Thoracic aorta (tissue), 2 donors: ENCODE measurements around the gene SSR1. TPM values are rescaled to one million over a fixed set of nuclear protein-coding genes. Genes with fewer than 3 reads are reported as not detected.
"Not testable (repeated sequence)": the region's sequence is repeated elsewhere in the genome, so short reads cannot be mapped to it uniquely, and the experiment has no call there.

Experiments used
- ATAC-seq: fragments of 150-250 bp; one replicate; pipeline ENCODE4 v1.8.0; 2017; ENCODE audit warnings: low read depth; ENCODE audit not compliant: insufficient number of reproducible peaks, low FRiP score
- DNase-seq: peaks from one replicate; pipeline ENCODE4 v3.0.0-alpha.2; 2020; ENCODE audit warnings: low spot score
- H3K27ac ChIP-seq, 2 donors: fragments of 200-600 bp; sonication (generic); 1 replicate in 1 of 2; 2 replicates in 1 of 2; pipeline ENCODE4 v1.5.1; 2016; ENCODE audit warnings: mild to moderate bottlenecking in 2 of 2, moderate library complexity in 2 of 2
- H3K27me3 ChIP-seq: fragments of 200-600 bp; sonication (generic); replicated peaks from 2 replicates; pipeline ENCODE4 v1.6.0; 2016; ENCODE audit warnings: mild to moderate bottlenecking; ENCODE audit not compliant: insufficient read depth
- H3K36me3 ChIP-seq: fragments of 200-600 bp; sonication (generic); one replicate; pipeline ENCODE4 v1.5.1; 2016
- H3K4me1 ChIP-seq, 2 donors: fragments of 200-600 bp; sonication (generic); 1 replicate in 1 of 2; 2 replicates in 1 of 2; pipeline versions ENCODE4 v1.5.1 to v1.6.0; 2016; ENCODE audit warnings: low read depth in 2 of 2, mild to moderate bottlenecking in 1 of 2; ENCODE audit not compliant: control insufficient read depth in 1 of 2
- H3K4me3 ChIP-seq: fragments of 200-600 bp; sonication (generic); 2 replicates; pipeline ENCODE4 v1.5.1; 2016; ENCODE audit warnings: mild to moderate bottlenecking
- H3K9me3 ChIP-seq: fragments of 200-600 bp; sonication (generic); 2 replicates; pipeline ENCODE4 v1.5.1; 2016
- total RNA-seq, 2 donors: library from RNA; depleted of rRNA; stranded (reverse); fragments of >200 nt; gene quantifications; one replicate each; pipeline versions ENCODE4 v1.1.0 to v1.2.3, GENCODE V29; 2016
- TF ChIP-seq, protein P1 (sequence below): fragments of 200-600 bp; sonication (generic); IDR thresholded peaks from one replicate; pipeline ENCODE4 v1.5.1; 2019; ENCODE audit warnings: antibody characterized with exemption

SSR1 gene
- total RNA-seq, 2 donors from 2014 or later = 56.6 to 59.4 TPM

DNA sequence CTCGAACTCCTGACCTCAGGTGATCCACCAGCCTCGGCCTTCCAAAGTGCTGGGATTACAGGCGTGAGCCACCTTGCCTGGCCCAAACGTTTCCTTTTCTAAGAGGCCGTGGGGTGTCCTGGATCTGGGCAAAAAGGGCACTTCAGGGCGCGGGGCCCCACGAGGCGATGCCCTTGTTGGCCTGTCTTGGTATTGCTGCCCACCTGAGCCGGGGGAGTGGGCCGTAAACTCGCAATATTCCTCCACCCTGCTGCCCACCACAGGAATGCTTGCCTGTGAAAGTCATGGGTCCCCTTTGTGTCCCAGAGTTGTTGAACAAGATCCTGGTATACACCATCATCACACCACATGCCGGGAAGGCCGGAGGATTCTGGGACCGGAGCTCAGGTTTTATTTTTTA lies 49.0 kb downstream of the SSR1 start:
- H3K27me3 ChIP-seq = no peaks in the 10 kb centered on the region
- no peak for DNase-seq
- ATAC-seq = no peak
- H3K27ac ChIP-seq = no peak overlapping the region
- H3K36me3 ChIP-seq = no peaks in the 10 kb centered on the region
- H3K9me3 ChIP-seq = no peaks in the 10 kb centered on the region
- no peak overlapping the region for H3K4me3 ChIP-seq
- TF ChIP-seq, protein P1, sequence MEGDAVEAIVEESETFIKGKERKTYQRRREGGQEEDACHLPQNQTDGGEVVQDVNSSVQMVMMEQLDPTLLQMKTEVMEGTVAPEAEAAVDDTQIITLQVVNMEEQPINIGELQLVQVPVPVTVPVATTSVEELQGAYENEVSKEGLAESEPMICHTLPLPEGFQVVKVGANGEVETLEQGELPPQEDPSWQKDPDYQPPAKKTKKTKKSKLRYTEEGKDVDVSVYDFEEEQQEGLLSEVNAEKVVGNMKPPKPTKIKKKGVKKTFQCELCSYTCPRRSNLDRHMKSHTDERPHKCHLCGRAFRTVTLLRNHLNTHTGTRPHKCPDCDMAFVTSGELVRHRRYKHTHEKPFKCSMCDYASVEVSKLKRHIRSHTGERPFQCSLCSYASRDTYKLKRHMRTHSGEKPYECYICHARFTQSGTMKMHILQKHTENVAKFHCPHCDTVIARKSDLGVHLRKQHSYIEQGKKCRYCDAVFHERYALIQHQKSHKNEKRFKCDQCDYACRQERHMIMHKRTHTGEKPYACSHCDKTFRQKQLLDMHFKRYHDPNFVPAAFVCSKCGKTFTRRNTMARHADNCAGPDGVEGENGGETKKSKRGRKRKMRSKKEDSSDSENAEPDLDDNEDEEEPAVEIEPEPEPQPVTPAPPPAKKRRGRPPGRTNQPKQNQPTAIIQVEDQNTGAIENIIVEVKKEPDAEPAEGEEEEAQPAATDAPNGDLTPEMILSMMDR = no peak
- peaks cover 0 to 14% of the 10 kb centered on the region in 2 donors for H3K4me1 ChIP-seq

DNA sequence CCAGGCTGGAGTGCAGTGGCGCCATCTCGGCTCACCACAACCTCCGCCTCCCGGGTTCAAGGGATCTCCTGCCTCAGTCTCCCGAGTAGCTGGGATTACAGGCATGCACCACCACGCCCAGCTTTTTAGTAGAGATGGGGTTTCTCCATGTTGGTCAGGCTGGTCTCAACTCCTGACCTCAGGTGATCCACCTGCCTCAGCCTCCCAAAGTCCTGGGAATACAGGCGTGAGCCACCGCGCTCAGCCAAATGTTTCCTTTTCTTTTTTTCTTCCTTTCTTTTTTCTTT lies 49.5 kb downstream of the SSR1 start:
- H3K4me1 ChIP-seq = peaks cover 0 to 14% of the 10 kb centered on the region in 2 donors
- not testable (repeated sequence) for H3K9me3 ChIP-seq, ATAC-seq, DNase-seq, H3K36me3 ChIP-seq, H3K27ac ChIP-seq, H3K4me3 ChIP-seq, H3K27me3 ChIP-seq

DNA sequence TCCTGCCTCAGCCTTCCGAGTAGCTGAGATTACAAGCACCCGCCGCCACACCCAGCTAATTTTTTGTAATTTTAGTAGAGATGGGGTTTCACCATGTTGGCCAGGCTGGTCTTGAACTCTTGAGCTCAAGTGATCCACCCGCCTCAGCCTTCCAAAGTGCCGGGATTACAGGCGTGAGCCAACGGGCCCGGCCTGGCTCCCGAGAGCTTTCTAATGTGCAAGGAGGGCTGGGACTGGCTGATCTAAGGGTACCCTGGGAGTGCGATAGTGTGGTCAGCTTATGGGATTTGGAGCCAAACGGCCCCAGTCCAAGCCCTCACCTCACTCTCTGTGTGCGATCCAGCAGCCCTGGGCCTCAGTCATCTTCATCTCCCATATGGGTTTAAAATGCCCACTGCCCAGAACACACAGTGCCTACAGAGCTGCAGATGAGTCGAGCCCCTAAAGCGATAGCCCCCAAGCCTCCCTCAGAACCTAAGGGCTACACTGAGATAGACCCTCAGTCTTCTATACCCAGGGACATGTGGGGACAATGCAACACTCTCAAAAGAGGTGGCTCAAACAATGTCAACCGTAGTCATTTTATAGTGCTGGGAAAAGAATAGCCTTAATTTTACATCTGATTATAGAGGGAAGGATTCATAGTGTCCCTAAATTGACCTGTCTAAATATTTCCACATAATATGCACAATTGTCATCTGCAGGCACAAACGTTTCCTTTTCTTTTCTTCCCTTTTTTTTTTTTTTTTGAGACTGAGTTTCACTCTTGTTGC lies 50.1 kb downstream of the SSR1 start:
- TF ChIP-seq, protein P1 = no peak
- DNase-seq (no peak), ATAC-seq (no peak)
- H3K4me3 ChIP-seq = no peak overlapping the region
- no peaks in the 10 kb centered on the region for H3K36me3 ChIP-seq
- H3K4me1 ChIP-seq = peaks cover 0 to 14% of the 10 kb centered on the region in 2 donors
- no peak overlapping the region for H3K27ac ChIP-seq
- no peaks in the 10 kb centered on the region for H3K9me3 ChIP-seq
- no peaks in the 10 kb centered on the region for H3K27me3 ChIP-seq

DNA sequence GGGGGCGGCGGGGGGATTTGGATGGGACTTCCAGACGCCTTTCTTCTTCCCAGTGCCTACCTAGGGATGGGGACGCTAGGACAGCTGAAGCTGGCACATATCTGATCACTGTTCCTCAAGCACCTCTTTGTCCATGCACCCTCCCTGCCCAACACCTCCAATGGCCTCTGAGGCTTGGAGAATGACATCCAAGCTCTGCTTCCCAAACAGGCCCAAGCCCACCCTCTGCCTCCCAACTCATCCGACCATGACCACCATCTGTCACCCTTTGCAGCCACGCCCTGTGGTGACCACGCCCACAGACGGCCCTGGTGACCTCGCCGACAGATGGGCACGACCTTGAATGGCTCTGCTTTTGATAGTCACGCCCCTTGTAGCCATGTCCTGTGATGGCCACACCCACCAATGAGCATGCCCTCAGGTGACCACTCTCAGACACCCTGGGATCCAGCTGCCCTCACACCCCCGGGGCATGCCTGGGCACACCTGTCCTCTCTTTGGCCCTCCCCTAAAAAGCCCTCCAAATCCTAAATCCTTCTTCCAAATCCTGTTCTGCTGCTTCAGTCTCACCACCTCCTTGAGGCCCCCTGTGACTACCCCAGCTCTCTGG lies 51.0 kb downstream of the SSR1 start:
- Histone ChIP-seq H3K27me3 (no peaks in the 10 kb centered on the region), H3K36me3 (no peaks in the 10 kb centered on the region), H3K4me3 (peak overlapping the region; percentile 73), H3K27ac (no peak overlapping the region), H3K4me1 (peaks cover 0 to 14% of the 10 kb centered on the region in 2 donors), H3K9me3 (no peaks in the 10 kb centered on the region)
- DNase-seq = no peak
- ATAC-seq = no peak
- TF ChIP-seq, protein P1 = no peak

DNA sequence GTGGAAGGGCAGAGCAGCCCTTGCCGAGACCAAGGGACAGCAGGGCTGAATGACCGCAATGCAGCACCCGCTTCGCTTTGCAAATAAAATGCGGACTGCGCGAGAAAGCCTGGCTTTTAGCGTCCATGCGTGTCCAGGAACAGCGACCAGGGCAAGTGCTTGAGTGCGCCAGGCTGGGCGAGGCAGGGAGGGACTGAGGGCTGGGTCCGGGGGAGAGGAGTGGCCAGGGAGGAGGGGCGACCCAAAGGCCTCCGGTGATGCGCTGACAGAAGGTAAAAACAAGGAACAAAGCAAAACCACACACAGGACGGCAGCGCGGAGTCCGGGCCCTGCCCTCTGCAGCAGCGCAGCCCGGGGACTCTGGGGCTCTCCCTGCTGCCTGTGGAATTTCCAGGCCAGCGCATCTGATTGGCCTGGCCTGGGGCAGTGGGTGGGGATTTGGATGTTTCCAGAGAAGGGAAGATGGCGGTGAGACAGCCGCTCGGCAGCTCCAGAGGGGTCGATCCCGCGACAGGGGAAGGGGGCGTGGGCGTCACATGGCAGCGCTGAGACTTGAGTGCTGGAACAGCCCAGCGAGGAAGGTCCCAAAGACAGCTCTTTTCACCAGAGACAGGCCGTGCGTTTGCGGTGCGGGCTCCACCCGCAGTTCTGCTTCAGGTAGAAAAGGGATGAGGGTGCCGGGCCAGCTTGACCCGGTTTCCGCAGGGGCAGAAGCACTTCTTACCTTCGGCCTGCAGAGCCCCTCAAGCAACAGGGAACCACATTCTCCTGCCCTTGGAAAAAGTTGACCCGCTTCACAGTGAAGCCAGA lies 51.8 kb downstream of the SSR1 start:
- peaks cover 0 to 14% of the 10 kb centered on the region in 2 donors for H3K4me1 ChIP-seq
- ATAC-seq (peak; percentile 64), DNase-seq (peak; percentile 37)
- H3K27me3 ChIP-seq = no peaks in the 10 kb centered on the region
- TF ChIP-seq, protein P1 = no peak
- peak overlapping the region in 1 of 2 donors; percentile 1 for H3K27ac ChIP-seq
- peaks cover under 1% of the 10 kb centered on the region for H3K9me3 ChIP-seq
- peak overlapping the region; percentile 73 for H3K4me3 ChIP-seq
- no peaks in the 10 kb centered on the region for H3K36me3 ChIP-seq
